Measurements from ENCODE around the gene KDELR3. TPM values are rescaled to one million over a fixed set of nuclear protein-coding genes. Genes with fewer than 3 reads are reported as not detected.

KDELR3 gene
- total and polyA plus RNA-seq, 10 donors = 1.00 to 4.9 (median 2.9) TPM

DNA sequence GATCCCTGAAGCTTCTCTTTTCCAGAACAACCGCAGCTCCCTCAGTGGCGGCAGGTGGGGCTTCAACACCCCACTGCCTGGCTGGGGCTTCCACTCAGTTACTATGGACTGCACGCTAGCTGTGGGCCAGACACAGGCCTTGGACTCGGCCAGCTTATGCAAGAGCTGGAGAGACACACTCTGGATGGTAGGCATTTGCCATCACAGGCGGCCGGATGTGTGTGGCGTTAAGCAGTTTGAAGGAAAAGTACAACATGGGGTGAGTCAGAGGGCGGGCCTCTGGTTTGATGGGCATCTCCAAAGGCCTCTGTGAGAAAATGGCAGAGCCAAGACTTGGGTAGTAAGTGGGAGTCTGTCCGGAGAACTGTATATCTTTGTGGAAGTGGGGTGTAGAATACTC, 30.5 kb upstream of the KDELR3 start:
- TF ChIP-seq POLR2AphosphoS5 (IDR thresholded peaks at IDR 0.05) = no peak
- TF ChIP-seq, protein P1, sequence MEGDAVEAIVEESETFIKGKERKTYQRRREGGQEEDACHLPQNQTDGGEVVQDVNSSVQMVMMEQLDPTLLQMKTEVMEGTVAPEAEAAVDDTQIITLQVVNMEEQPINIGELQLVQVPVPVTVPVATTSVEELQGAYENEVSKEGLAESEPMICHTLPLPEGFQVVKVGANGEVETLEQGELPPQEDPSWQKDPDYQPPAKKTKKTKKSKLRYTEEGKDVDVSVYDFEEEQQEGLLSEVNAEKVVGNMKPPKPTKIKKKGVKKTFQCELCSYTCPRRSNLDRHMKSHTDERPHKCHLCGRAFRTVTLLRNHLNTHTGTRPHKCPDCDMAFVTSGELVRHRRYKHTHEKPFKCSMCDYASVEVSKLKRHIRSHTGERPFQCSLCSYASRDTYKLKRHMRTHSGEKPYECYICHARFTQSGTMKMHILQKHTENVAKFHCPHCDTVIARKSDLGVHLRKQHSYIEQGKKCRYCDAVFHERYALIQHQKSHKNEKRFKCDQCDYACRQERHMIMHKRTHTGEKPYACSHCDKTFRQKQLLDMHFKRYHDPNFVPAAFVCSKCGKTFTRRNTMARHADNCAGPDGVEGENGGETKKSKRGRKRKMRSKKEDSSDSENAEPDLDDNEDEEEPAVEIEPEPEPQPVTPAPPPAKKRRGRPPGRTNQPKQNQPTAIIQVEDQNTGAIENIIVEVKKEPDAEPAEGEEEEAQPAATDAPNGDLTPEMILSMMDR (IDR thresholded peaks at IDR 0.05 in 8 of 11, conservative IDR thresholded peaks at IDR 0.05 in 3 of 11) = no peak
- TF ChIP-seq POLR2A (IDR thresholded peaks at IDR 0.05) = no peak
- intact Hi-C loops (cut with DNase I; ENCODE audit: low total_unique reads) = no loop called here
- Histone ChIP-seq H3K27ac (no peak overlapping the region), H3K4me3 (no peak overlapping the region), H3K27me3 (replicated peaks in 1 of 7) (peaks cover 0 to 30% (median 0%) of the 10 kb centered on the region in 7 donors), H3K4me1 (no peaks in the 10 kb centered on the region), H3K36me3 (no peaks in the 10 kb centered on the region), H3K9me3 (no peaks in the 10 kb centered on the region)
- no peak for DNase-seq
- 91 to 96% (median 95%) methylated on average over 9 of the region's 9 CpGs for WGBS, 5 donors

GRCh38 chr22:38440747-38441350, 27.0 kb upstream of the KDELR3 start:
- intact Hi-C loops (cut with DNase I; ENCODE audit: low total_unique reads) = no loop called here
- no peaks in the 10 kb centered on the region for H3K9me3 ChIP-seq
- no peaks in the 10 kb centered on the region for H3K36me3 ChIP-seq
- no peaks in the 10 kb centered on the region for H3K4me1 ChIP-seq
- H3K27ac ChIP-seq = no peak overlapping the region
- H3K27me3 ChIP-seq (replicated peaks in 1 of 7) = peaks cover 0 to 50% (median 3%) of the 10 kb centered on the region in 7 donors
- no peak overlapping the region for H3K4me3 ChIP-seq
- 78 to 88% (median 82%) methylated on average over 14 of the region's 14 CpGs for WGBS, 5 donors
- TF ChIP-seq POLR2AphosphoS5 (IDR thresholded peaks at IDR 0.05) (no peak), POLR2A (IDR thresholded peaks at IDR 0.05) (no peak)
- TF ChIP-seq, protein P1 (IDR thresholded peaks at IDR 0.05 in 8 of 11, conservative IDR thresholded peaks at IDR 0.05 in 3 of 11) = no peak
- DNase-seq = no peak

DNA sequence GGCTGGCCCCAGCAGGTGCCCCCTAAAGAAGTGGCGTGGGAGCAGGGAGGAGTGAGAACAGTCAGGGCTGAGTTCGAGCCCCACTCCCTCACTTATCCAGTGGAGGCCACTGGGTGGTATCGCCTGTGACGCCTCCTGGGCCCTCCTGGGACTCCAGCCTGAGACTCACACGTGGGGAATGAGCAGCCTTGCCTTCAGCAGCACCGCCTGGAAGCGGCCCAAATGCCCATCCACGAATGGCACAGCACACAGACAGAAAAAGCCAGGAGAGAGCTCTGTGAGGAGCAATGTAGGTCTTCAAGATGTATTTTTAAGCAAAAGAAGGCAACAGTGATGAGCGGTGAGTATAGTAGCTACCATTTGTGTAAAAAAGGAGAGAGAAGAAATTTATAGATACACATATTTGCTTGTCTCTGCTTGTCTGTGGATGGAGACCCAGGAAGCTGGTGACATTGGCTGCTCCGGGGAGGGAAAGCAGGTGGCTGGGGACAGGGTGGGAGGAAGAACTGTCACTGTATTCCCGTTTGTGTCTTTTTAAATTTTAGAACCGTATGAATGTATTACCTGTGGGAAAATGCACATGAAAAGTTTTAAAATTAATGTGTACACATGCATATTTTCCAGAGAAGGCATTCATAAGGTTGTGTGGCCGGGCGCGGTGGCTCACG, 26.1 kb upstream of the KDELR3 start:
- intact Hi-C loops (cut with DNase I; ENCODE audit: low total_unique reads) = no loop called here
- H3K9me3 ChIP-seq = no peaks in the 10 kb centered on the region
- no peaks in the 10 kb centered on the region for H3K36me3 ChIP-seq
- no peak for TF ChIP-seq POLR2AphosphoS5 (IDR thresholded peaks at IDR 0.05)
- TF ChIP-seq, protein P1 (IDR thresholded peaks at IDR 0.05 in 8 of 11, conservative IDR thresholded peaks at IDR 0.05 in 3 of 11) = no peak
- H3K4me3 ChIP-seq = no peak overlapping the region
- DNase-seq = no peak
- H3K4me1 ChIP-seq = no peaks in the 10 kb centered on the region
- H3K27ac ChIP-seq = no peak overlapping the region
- H3K27me3 ChIP-seq (replicated peaks in 1 of 7) = peaks cover 0 to 58% (median 8%) of the 10 kb centered on the region in 7 donors
- WGBS, 5 donors = 74 to 81% (median 78%) methylated on average over 9 to 16 of the region's 16 CpGs

DNA sequence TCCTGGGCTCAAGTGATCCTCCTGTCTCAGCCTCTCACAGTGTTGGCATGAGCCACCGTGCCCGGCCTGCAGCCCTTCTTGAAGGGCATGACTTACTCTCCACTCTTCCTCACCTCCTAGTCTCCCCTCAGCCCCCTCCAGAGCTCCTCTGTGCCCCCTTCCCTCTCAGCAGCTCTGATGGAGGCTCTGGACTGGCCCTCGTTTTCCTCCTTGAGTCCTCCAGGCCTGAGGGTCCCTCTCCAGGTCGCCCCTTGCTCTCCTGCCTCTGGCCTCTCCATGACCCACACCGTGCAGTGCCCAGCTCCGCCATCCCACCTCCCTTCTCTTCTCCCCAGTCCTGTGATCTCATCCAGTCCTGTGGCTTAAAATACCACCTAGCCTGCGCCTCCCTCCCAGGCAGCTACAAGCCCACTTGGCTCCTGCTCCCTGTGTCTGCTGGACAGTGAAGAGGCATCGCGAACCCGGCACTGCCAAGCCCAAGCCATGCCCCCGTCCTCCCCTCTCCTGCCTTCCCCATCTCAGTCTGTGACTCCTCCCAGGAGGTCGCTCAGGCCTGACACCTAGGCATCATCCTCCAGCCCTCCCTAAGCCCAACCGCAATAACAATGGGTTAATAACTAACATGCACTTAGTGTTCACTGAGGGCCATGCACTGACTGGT, 24.8 kb upstream of the KDELR3 start:
- DNase-seq = no peak
- Histone ChIP-seq H3K27me3 (replicated peaks in 1 of 7) (peaks cover 0 to 63% (median 8%) of the 10 kb centered on the region in 7 donors), H3K9me3 (no peaks in the 10 kb centered on the region), H3K4me3 (no peak overlapping the region), H3K27ac (no peak overlapping the region), H3K4me1 (no peaks in the 10 kb centered on the region), H3K36me3 (no peaks in the 10 kb centered on the region)
- 70 to 79% (median 75%) methylated on average over 13 of the region's 13 CpGs for WGBS, 5 donors
- intact Hi-C loops (cut with DNase I; ENCODE audit: low total_unique reads) = no loop called here
- no peak for TF ChIP-seq POLR2AphosphoS5 (IDR thresholded peaks at IDR 0.05)
- TF ChIP-seq, protein P1 (IDR thresholded peaks at IDR 0.05 in 8 of 11, conservative IDR thresholded peaks at IDR 0.05 in 3 of 11) = no peak
- TF ChIP-seq POLR2A (IDR thresholded peaks at IDR 0.05) = no peak

All from spleen (tissue), 11 donors.